Measurements from ENCODE around the gene ABHD8.

- no peak for TF ChIP-seq CTCF (IDR thresholded peaks at IDR 0.05; ENCODE audit: low read length)
- no peak for TF ChIP-seq EZH2 (IDR thresholded peaks at IDR 0.05; ENCODE audit: borderline replicate concordance, low read length)
These were observed 19.7 kb downstream of the ABHD8 start for GRCh38 chr19:17283504-17283996.

Data from OCI-LY1 (cell line).